Esophagus squamous epithelium (tissue), 5 donors: ENCODE data around the gene PORCN. TPM values are rescaled to one million over a fixed set of nuclear protein-coding genes. Genes with fewer than 3 reads are reported as not detected.
A peak's percentile ranks its signal among the peaks of the same experiment; 100 is the strongest.

Source experiments
- DNase-seq: peaks from one replicate; lab custom pipeline; 2025; lab: John Stamatoyannopoulos, UW
- H3K27ac ChIP-seq, 4 donors: fragments of 200-600 bp; sonication (generic); one replicate each; pipeline ENCODE4 v1.5.1; 2016 to 2019; ENCODE audit warnings: mild to moderate bottlenecking in 1 of 4
- H3K27me3 ChIP-seq, 4 donors: fragments of 200-600 bp; sonication (generic); 1 replicate in 3 of 4; 2 replicates in 1 of 4; pipeline versions ENCODE4 v1.5.1 to v1.6.0; 2017 to 2021; ENCODE audit warnings: antibody characterized with exemption in 1 of 4
- H3K36me3 ChIP-seq, 3 donors: fragments of 200-600 bp; sonication (generic); one replicate each; pipeline ENCODE4 v1.5.1; 2016 to 2019
- H3K4me1 ChIP-seq, 3 donors: fragments of 200-600 bp; sonication (generic); one replicate each; pipeline ENCODE4 v1.5.1; 2017 to 2019
- H3K4me3 ChIP-seq, 4 donors: fragments of 200-600 bp; sonication (generic); 1 replicate in 3 of 4; 2 replicates in 1 of 4; pipeline ENCODE4 v1.5.1; 2016 to 2019; ENCODE audit warnings: mild to moderate bottlenecking in 2 of 4, moderate library complexity in 1 of 4
- H3K9me3 ChIP-seq, 3 donors: fragments of 200-600 bp; sonication (generic); one replicate each; pipeline ENCODE4 v1.5.1; 2016 to 2019
- CTCF ChIP-seq, 6 experiments: fragments of 450-650 bp in 4 of 6; fragments of 200-600 bp in 2 of 6; sonication (generic) in 2 of 6; IDR thresholded peaks; one replicate each; pipeline ENCODE4 v1.5.1; 2016 to 2019; ENCODE audit warnings: antibody characterized with exemption in 6 of 6, mild to moderate bottlenecking in 4 of 6, moderate library complexity in 4 of 6
- POLR2A ChIP-seq, 4 donors: fragments of 450-650 bp; IDR thresholded peaks; one replicate each; pipeline ENCODE4 v1.6.1; 2017; ENCODE audit warnings: antibody characterized with exemption in 4 of 4, mild to moderate bottlenecking in 4 of 4, moderate library complexity in 3 of 4
- WGBS, 2 donors: methylation state at CpG; one replicate each; pipeline ENCODE4 v1.1.5; 2018; 5-methylcytosine and 5-hydroxymethylcytosine counted together
- intact Hi-C: fragments of 100-400 bp; cut with DNase I; formaldehyde crosslinking; loops from one replicate; pipeline ENCODE4 v1.15.0; 2022
- total RNA-seq, 4 donors: library from RNA; depleted of rRNA; stranded (reverse); fragments of >200 nt; gene quantifications; one replicate each; pipeline ENCODE4 v1.1.0, GENCODE V29; 2016
- donor health status: DM: yes; HTN: yes; CAD: no.

Gene PORCN
- total RNA-seq, 4 donors from 2014 or later: 11.2 to 25.8 (median 17.6) TPM

- WGBS, 2 donors: 0 to 14% methylated on average over 5 of the region's 5 CpGs
- DNase-seq: no peak
- no peaks in the 10 kb centered on the region for H3K27me3 ChIP-seq
- H3K4me1 ChIP-seq: peaks cover 0 to 25% (median 3%) of the 10 kb centered on the region in 3 donors
- intact Hi-C loops: no loop called here
- H3K36me3 ChIP-seq: peaks cover 0 to under 1% (median 0%) of the 10 kb centered on the region in 3 donors
- TF ChIP-seq CTCF (IDR thresholded peaks at IDR 0.05) (no peak), POLR2A (IDR thresholded peaks at IDR 0.05) (no peak)
- H3K27ac ChIP-seq: peak overlapping the region; percentile 86 to 89 (median 88)
- H3K4me3 ChIP-seq: peak overlapping the region; percentile 62 to 77 (median 69)
- H3K9me3 ChIP-seq: no peaks in the 10 kb centered on the region
Measured at GRCh38 chrX:48475296-48475695, 33.5 kb upstream of the PORCN start.

GRCh38 chrX:48475774-48476577 lies 32.8 kb upstream of the PORCN start, which contains the start of gene FTSJ1:
FTSJ1 (plus strand) TSS chrX:48476199; CDS start chrX:48478048, 1,849 bp downstream.
- H3K9me3 ChIP-seq: no peaks in the 10 kb centered on the region
- H3K36me3 ChIP-seq: peaks cover 0 to 7% (median 2%) of the 10 kb centered on the region in 3 donors
- WGBS, 2 donors: 82% methylated on average over 23 of the region's 75 CpGs; no CpG with 5 or more reads in 1 of the 2 donors
- intact Hi-C loops: no loop called here
- TF ChIP-seq POLR2A (IDR thresholded peaks at IDR 0.05): peak in 1 of 4 donors; percentile 50
- peak in 1 of 6 experiments; percentile 26 for TF ChIP-seq CTCF (IDR thresholded peaks at IDR 0.05)
- DNase-seq: peak; percentile 45
- no peaks in the 10 kb centered on the region for H3K27me3 ChIP-seq
- peak within 1 kb of the TSS; percentile 86 to 89 (median 88) for H3K27ac ChIP-seq
- H3K4me3 ChIP-seq: peak within 1 kb of the TSS; percentile 62 to 77 (median 69)
- peaks cover 0 to 25% (median 3%) of the 10 kb centered on the region in 3 donors for H3K4me1 ChIP-seq

- DNase-seq: no peak
- WGBS, 2 donors: 39 to 66% methylated on average over 4 of the region's 4 CpGs
- no peak for TF ChIP-seq CTCF (IDR thresholded peaks at IDR 0.05)
- H3K4me3 ChIP-seq: peak overlapping the region; percentile 62 to 77 (median 69)
- peaks cover 0 to 25% (median 3%) of the 10 kb centered on the region in 3 donors for H3K4me1 ChIP-seq
- intact Hi-C loops: no loop called here
- peaks cover 0 to 16% (median 5%) of the 10 kb centered on the region in 3 donors for H3K36me3 ChIP-seq
- H3K27ac ChIP-seq: peak overlapping the region in 3 of 4 donors; percentile 86 to 89 (median 86)
- no peaks in the 10 kb centered on the region for H3K9me3 ChIP-seq
- no peaks in the 10 kb centered on the region for H3K27me3 ChIP-seq
Measured at GRCh38 chrX:48476919-48477318, 31.9 kb upstream of the PORCN start.

GRCh38 chrX:48477960-48478755 lies 30.6 kb upstream of the PORCN start:
- DNase-seq: no peak

More at GRCh38 chrX:48477960-48478755, 30.6 kb upstream of the PORCN start:
- Histone ChIP-seq H3K27me3 (no peaks in the 10 kb centered on the region), H3K4me3 (no peak overlapping the region), H3K4me1 (peaks cover 0 to 25% (median 3%) of the 10 kb centered on the region in 3 donors), H3K36me3 (peaks cover 0 to 29% (median 5%) of the 10 kb centered on the region in 3 donors), H3K27ac (no peak overlapping the region), H3K9me3 (no peaks in the 10 kb centered on the region)
- no peak for TF ChIP-seq POLR2A (IDR thresholded peaks at IDR 0.05)
- TF ChIP-seq CTCF (IDR thresholded peaks at IDR 0.05): no peak
- intact Hi-C loops: no loop called here
- WGBS, 2 donors: 87 to 88% methylated on average over 10 of the region's 19 CpGs
